Measurements from ENCODE around the gene URM1.

The URM1 gene

GRCh38 chr9:128428644-128429512, 57.7 kb downstream of the URM1 start:
- TF ChIP-seq, protein P1, sequence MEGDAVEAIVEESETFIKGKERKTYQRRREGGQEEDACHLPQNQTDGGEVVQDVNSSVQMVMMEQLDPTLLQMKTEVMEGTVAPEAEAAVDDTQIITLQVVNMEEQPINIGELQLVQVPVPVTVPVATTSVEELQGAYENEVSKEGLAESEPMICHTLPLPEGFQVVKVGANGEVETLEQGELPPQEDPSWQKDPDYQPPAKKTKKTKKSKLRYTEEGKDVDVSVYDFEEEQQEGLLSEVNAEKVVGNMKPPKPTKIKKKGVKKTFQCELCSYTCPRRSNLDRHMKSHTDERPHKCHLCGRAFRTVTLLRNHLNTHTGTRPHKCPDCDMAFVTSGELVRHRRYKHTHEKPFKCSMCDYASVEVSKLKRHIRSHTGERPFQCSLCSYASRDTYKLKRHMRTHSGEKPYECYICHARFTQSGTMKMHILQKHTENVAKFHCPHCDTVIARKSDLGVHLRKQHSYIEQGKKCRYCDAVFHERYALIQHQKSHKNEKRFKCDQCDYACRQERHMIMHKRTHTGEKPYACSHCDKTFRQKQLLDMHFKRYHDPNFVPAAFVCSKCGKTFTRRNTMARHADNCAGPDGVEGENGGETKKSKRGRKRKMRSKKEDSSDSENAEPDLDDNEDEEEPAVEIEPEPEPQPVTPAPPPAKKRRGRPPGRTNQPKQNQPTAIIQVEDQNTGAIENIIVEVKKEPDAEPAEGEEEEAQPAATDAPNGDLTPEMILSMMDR (IDR thresholded peaks at IDR 0.05; ENCODE audit: control extremely low read depth, extremely low read depth, low read depth, missing control alignments) = no peak
- DNase-seq (ENCODE audit: extremely low spot score) = no peak
- CTCF ChIA-PET = interaction anchor here (1.0 to 4.4 kb wide), 4 partner anchors 9 to 13 kb away, joined by 3 to 22 read pairs (median 6); no protein-coding TSS in a partner anchor
- POLR2A ChIA-PET = interaction anchor here (0.7 kb wide), 1 partner anchor 46 kb away, joined by 3 read pairs; no protein-coding TSS in a partner anchor

GRCh38 chr9:128429513-128430086, 58.4 kb downstream of the URM1 start:
- ChIA-PET POLR2A (interaction anchor here (0.7 kb wide), 1 partner anchor 47 kb away, joined by 3 read pairs; no protein-coding TSS in a partner anchor), CTCF (interaction anchor here (1.0 to 4.4 kb wide), 4 partner anchors 9 to 12 kb away, joined by 3 to 22 read pairs (median 8); no protein-coding TSS in a partner anchor)
- TF ChIP-seq, protein P1 (IDR thresholded peaks at IDR 0.05; ENCODE audit: control extremely low read depth, extremely low read depth, low read depth, missing control alignments) = no peak
- no peak for DNase-seq (ENCODE audit: extremely low spot score)

DNA sequence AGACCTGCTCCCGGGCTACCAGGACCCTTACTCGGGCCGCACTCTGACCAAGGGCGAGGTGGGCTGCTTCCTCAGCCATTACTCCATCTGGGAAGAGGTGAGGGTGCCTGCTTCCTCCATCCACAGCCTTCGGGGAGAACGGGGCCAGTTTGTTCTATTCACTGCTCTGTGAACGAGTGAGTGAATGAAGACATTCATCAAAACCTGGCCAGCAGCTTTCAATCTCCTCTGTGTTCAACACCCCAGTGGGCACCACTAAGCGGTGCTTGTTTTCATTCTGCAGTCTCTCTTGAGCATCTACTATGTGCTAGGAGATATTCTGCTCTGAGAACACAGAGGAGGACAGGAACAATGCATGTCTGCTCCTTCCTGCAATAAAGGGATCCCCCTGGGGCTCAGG, 60.0 kb downstream of the URM1 start:
- TF ChIP-seq, protein P1 (IDR thresholded peaks at IDR 0.05; ENCODE audit: control extremely low read depth, extremely low read depth, low read depth, missing control alignments) = no peak
- DNase-seq (ENCODE audit: extremely low spot score) = no peak
- ChIA-PET POLR2A (no interaction called here), CTCF (interaction anchor here (1.8 kb wide), 1 partner anchor 11 kb away, joined by 8 read pairs; no protein-coding TSS in a partner anchor)

- no peak for DNase-seq (ENCODE audit: extremely low spot score)
- CTCF ChIA-PET = interaction anchor here (1.3 to 7.1 kb wide), 2 partner anchors 13 to 27 kb away, joined by 3 to 38 read pairs; partner anchors contain the start of gene CERCAM
- POLR2A ChIA-PET = no interaction called here
- TF ChIP-seq, protein P1 (IDR thresholded peaks at IDR 0.05; ENCODE audit: control extremely low read depth, extremely low read depth, low read depth, missing control alignments) = no peak
Observed at GRCh38 chr9:128434340-128434739, 63.2 kb downstream of the URM1 start.

DNA sequence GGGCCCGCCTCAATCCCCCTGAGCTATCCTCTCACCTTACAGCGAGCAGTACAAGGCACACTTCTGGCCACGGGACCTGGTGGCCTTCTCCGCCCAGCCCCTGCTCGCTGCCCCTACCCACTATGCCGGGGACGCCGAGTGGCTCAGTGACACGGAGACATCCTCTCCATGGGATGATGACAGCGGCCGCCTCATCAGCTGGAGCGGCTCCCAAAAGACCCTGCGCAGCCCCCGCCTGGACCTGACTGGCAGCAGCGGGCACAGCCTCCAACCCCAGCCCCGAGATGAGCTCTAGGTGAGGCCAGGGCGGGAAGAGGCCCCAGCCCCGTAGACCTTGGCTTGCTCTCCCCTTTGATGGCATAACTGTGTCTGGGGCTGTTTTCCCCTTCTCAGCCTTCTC, 64.4 kb downstream of the URM1 start:
- no peak for DNase-seq (ENCODE audit: extremely low spot score)
- TF ChIP-seq, protein P1 (IDR thresholded peaks at IDR 0.05; ENCODE audit: control extremely low read depth, extremely low read depth, low read depth, missing control alignments) = no peak
- POLR2A ChIA-PET = interaction anchor here (0.6 kb wide), 1 partner anchor 64 kb away, joined by 3 read pairs; the partner anchor contains the start of gene URM1
- CTCF ChIA-PET = interaction anchor here (1.4 to 7.1 kb wide), 3 partner anchors 14 to 25 kb away, joined by 4 to 38 read pairs (median 4); partner anchors contain the start of gene CERCAM
